Caco-2 (cell line): ENCODE measurements around the gene CPLX4. TPM values are rescaled to one million over a fixed set of nuclear protein-coding genes. Genes with fewer than 3 reads are reported as not detected.

Source experiments
- BruUV-seq: library from RNA; stranded (reverse); fragments of 400-500 nt; replicated peaks from 2 replicates; lab custom pipeline; 2021; lab: Mats Ljungman, UMichigan
- CTCF ChIA-PET: fragments of 300-600 bp; sonication (Branson Sonifier 250); formaldehyde crosslinking; loops from one replicate; lab custom pipeline; 2022; ENCODE audit warnings: antibody characterized with exemption; lab: Charles Lee
- POLR2A ChIA-PET: fragments of 300-600 bp; sonication (Branson Sonifier 250); formaldehyde crosslinking; loops from one replicate; lab custom pipeline; 2022; ENCODE audit warnings: antibody characterized with exemption; lab: Charles Lee
- DNase-seq, 2 experiments: peaks; one replicate each; pipeline versions ENCODE4 v3.0.0 to v3.0.0-alpha.2; 2020 to 2022
- H3K27me3 ChIP-seq: replicated peaks from 2 replicates; pipeline ENCODE4 v1.6.0; 2011; ENCODE audit warnings: low read length; ENCODE audit not compliant: control insufficient read depth, insufficient read depth
- H3K36me3 ChIP-seq: 2 replicates; pipeline ENCODE4 v1.5.1; 2011; ENCODE audit warnings: low read length; ENCODE audit not compliant: control insufficient read depth, insufficient read depth
- H3K4me1 ChIP-seq: fragments of 250-450 bp; sonication (Bioruptor Pico); 2 replicates; pipeline ENCODE4 v1.5.1; 2020; ENCODE audit warnings: mild to moderate bottlenecking
- H3K4me3 ChIP-seq: 2 replicates; pipeline ENCODE4 v1.5.1; 2011; ENCODE audit warnings: low read depth, mild to moderate bottlenecking, control low read depth, low read length
- H3K9me3 ChIP-seq: fragments of 250-450 bp; sonication (Bioruptor Pico); 2 replicates; pipeline ENCODE4 v1.5.1; 2020; ENCODE audit warnings: mild to moderate bottlenecking, moderate library complexity
- H3K27ac Mint-ChIP-seq: one replicate; pipeline ENCODE4 v1.8.0; 2022; ENCODE audit warnings: mixed read lengths; ENCODE audit not compliant: unreplicated experiment
- H3K27me3 Mint-ChIP-seq: one replicate; pipeline ENCODE4 v1.8.0; 2022; ENCODE audit warnings: mixed read lengths; ENCODE audit not compliant: insufficient read depth, unreplicated experiment
- H3K36me3 Mint-ChIP-seq: one replicate; pipeline ENCODE4 v1.8.0; 2022; ENCODE audit warnings: mild to moderate bottlenecking, mixed read lengths; ENCODE audit not compliant: insufficient read depth, unreplicated experiment
- H3K4me1 Mint-ChIP-seq: one replicate; pipeline ENCODE4 v1.8.0; 2022; ENCODE audit warnings: low read depth, mixed read lengths; ENCODE audit not compliant: unreplicated experiment
- H3K4me3 Mint-ChIP-seq: one replicate; pipeline ENCODE4 v1.8.0; 2022; ENCODE audit warnings: mild to moderate bottlenecking, moderate library complexity, mixed read lengths; ENCODE audit not compliant: unreplicated experiment
- H3K9me3 Mint-ChIP-seq: one replicate; pipeline ENCODE4 v1.8.0; 2022; ENCODE audit warnings: mixed read lengths; ENCODE audit not compliant: unreplicated experiment
- CTCF ChIP-seq, 2 experiments: fragments of 200-600 bp in 1 of 2; IDR thresholded peaks; 1 replicate in 1 of 2; 2 replicates in 1 of 2; pipeline versions ENCODE4 v1.5.1 to v1.8.0; 2011 to 2022; ENCODE audit warnings: antibody characterized with exemption in 1 of 2, control low read depth in 1 of 2, inconsistent platforms in 1 of 2, low read depth in 1 of 2, low read length in 1 of 2, mild to moderate bottlenecking in 1 of 2, moderate library complexity in 1 of 2; ENCODE audit not compliant: insufficient read depth in 1 of 2, severe bottlenecking in 1 of 2, unreplicated experiment in 1 of 2
- intact Hi-C: fragments of 100-400 bp; cut with micrococcal nuclease; formaldehyde crosslinking; loops from one replicate; pipeline ENCODE4 v1.10.0; 2022; ENCODE audit not compliant: unreplicated experiment
- total RNA-seq: library from RNA; stranded (reverse); gene quantifications from 2 replicates; pipeline ENCODE4 v1.2.3, GENCODE V29; 2022

Gene CPLX4
- total RNA-seq, 1 experiment from 2014 or later, result not detected

GRCh38 chr18:59275406-59275949, 43.0 kb downstream of the CPLX4 start:
- Histone ChIP-seq H3K9me3 (no peaks in the 10 kb centered on the region), H3K4me3 (no peak overlapping the region), H3K4me1 (no peaks in the 10 kb centered on the region), H3K36me3 (no peaks in the 10 kb centered on the region), H3K27me3 (no peaks in the 10 kb centered on the region)
- Mint-ChIP-seq H3K4me1 (no peaks in the 10 kb centered on the region), H3K27me3 (peaks cover 17% of the 10 kb centered on the region), H3K4me3 (no peak overlapping the region), H3K9me3 (no peaks in the 10 kb centered on the region), H3K36me3 (no peaks in the 10 kb centered on the region), H3K27ac (no peak overlapping the region)
- no TSS peak for BruUV-seq
- ChIA-PET POLR2A (no interaction called here), CTCF (no interaction called here)
- TF ChIP-seq CTCF (IDR thresholded peaks at IDR 0.05; ENCODE audit: insufficient read depth in 1 of 2, low read depth in 1 of 2, low read length in 1 of 2, severe bottlenecking in 1 of 2, unreplicated experiment in 1 of 2), result no peak
- DNase-seq, result no peak
- intact Hi-C loops, result no loop called here

- POLR2A ChIA-PET, result no interaction called here
- Histone ChIP-seq H3K9me3 (no peaks in the 10 kb centered on the region), H3K4me1 (no peaks in the 10 kb centered on the region), H3K4me3 (no peak overlapping the region), H3K27me3 (no peaks in the 10 kb centered on the region), H3K36me3 (no peaks in the 10 kb centered on the region)
- BruUV-seq, result no TSS peak
- Mint-ChIP-seq H3K9me3 (no peaks in the 10 kb centered on the region), H3K4me3 (no peak overlapping the region), H3K4me1 (no peaks in the 10 kb centered on the region), H3K27ac (no peak overlapping the region), H3K36me3 (no peaks in the 10 kb centered on the region), H3K27me3 (peaks cover 21% of the 10 kb centered on the region)
- no peak for TF ChIP-seq CTCF (IDR thresholded peaks at IDR 0.05; ENCODE audit: insufficient read depth in 1 of 2, low read depth in 1 of 2, low read length in 1 of 2, severe bottlenecking in 1 of 2, unreplicated experiment in 1 of 2)
- intact Hi-C loops, result no loop called here
- no peak for DNase-seq
- CTCF ChIA-PET, result no interaction called here
Measured at GRCh38 chr18:59274533-59274928, 43.9 kb downstream of the CPLX4 start.

- BruUV-seq, result no TSS peak
- TF ChIP-seq CTCF (IDR thresholded peaks at IDR 0.05; ENCODE audit: insufficient read depth in 1 of 2, low read depth in 1 of 2, low read length in 1 of 2, severe bottlenecking in 1 of 2, unreplicated experiment in 1 of 2), result no peak
- no peak overlapping the region for H3K4me3 Mint-ChIP-seq
- H3K4me1 Mint-ChIP-seq, result no peaks in the 10 kb centered on the region
- ChIA-PET CTCF (no interaction called here), POLR2A (no interaction called here)
- H3K36me3 Mint-ChIP-seq, result no peaks in the 10 kb centered on the region
- DNase-seq, result no peak
- no peaks in the 10 kb centered on the region for H3K4me1 ChIP-seq
- H3K4me3 ChIP-seq, result no peak overlapping the region
- no peaks in the 10 kb centered on the region for H3K27me3 ChIP-seq
- no peaks in the 10 kb centered on the region for H3K36me3 ChIP-seq
- H3K9me3 ChIP-seq, result no peaks in the 10 kb centered on the region
- no peaks in the 10 kb centered on the region for H3K9me3 Mint-ChIP-seq
- peaks cover 23% of the 10 kb centered on the region for H3K27me3 Mint-ChIP-seq
- intact Hi-C loops, result no loop called here
- H3K27ac Mint-ChIP-seq, result no peak overlapping the region
Measured at GRCh38 chr18:59273759-59274532, 44.5 kb downstream of the CPLX4 start.
